Bronchial epithelial cell (primary cell): ENCODE data around the gene CCDC197. TPM values are rescaled to one million over a fixed set of nuclear protein-coding genes. Genes with fewer than 3 reads are reported as not detected.
A peak's percentile ranks its signal among the peaks of the same experiment; 100 is the strongest.

ENCODE experiments used
- DNase-seq: peaks from one replicate; pipeline ENCODE4 v3.0.0-alpha.2; 2010; ENCODE audit warnings: low read depth
- FAIRE-seq: peaks from 2 replicates; lab custom pipeline; 2011; peaks lifted over from hg19 to GRCh38; lab: Jason Lieb, UNC
- H3K27me3 ChIP-seq: 2 replicates; pipeline ENCODE4 v1.5.1; 2011; ENCODE audit warnings: low read length; ENCODE audit not compliant: control insufficient read depth, insufficient read depth
- H3K36me3 ChIP-seq: 2 replicates; pipeline ENCODE4 v1.5.1; 2011; ENCODE audit warnings: low read length; ENCODE audit not compliant: control insufficient read depth, insufficient read depth
- H3K4me3 ChIP-seq: 2 replicates; pipeline ENCODE4 v1.5.1; 2011; ENCODE audit warnings: mild to moderate bottlenecking, low read depth, low read length, control low read depth
- total RNA-seq: library from RNA; depleted of rRNA; stranded (reverse); fragments of >200 nt; gene quantifications from 2 replicates; pipeline ENCODE4 v1.2.1, GENCODE V29; 2014
- TF ChIP-seq, protein P1 (sequence below): IDR thresholded peaks from 2 replicates; pipeline ENCODE4 v1.5.1; 2011; ENCODE audit warnings: mild to moderate bottlenecking, moderate library complexity, low read length, control low read depth, inconsistent platforms; ENCODE audit not compliant: insufficient read depth, severe bottlenecking

CCDC197 gene
- total RNA-seq, 1 donor from 2014 or later: not detected

DNA sequence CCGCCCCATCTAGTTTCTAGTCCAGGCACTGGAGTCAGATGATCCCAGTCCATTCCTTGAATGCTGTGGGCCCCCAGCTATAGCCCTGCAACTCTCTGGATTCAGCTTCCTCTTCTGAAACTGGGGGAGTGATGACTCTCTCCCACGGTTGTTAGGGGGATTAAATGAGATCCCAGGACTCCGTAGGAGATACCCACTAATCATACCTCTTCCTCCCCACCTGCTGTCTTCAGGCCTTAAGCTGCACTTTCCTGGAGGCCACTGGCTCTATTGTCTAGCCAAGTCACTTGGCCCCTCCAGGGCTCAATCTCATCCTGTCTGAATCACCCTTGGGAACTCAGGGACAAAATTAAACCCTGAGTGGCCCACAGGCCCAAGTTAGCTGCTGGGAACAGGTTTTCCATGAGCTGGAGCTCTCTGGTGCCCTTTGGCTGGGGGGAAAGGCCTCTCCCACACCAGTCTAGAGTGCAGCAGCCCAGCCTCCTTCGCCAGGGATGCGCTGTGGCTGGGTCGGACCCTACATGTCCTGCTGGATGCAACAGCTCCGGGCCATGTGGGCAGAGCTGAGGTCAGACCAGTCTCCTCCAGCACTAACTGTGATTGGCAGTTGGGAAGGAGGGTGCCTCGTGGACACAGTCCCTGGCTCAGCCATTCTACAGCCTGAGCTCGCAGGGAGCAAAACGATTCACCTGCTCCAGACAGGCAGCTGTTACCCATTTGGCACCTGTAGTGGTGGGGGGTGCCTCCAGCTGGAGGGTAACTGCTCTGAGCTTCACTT lies 14.7 kb upstream of the CCDC197 start:
- H3K36me3 ChIP-seq: no peaks in the 10 kb centered on the region
- no peaks in the 10 kb centered on the region for H3K27me3 ChIP-seq
- TF ChIP-seq, protein P1, sequence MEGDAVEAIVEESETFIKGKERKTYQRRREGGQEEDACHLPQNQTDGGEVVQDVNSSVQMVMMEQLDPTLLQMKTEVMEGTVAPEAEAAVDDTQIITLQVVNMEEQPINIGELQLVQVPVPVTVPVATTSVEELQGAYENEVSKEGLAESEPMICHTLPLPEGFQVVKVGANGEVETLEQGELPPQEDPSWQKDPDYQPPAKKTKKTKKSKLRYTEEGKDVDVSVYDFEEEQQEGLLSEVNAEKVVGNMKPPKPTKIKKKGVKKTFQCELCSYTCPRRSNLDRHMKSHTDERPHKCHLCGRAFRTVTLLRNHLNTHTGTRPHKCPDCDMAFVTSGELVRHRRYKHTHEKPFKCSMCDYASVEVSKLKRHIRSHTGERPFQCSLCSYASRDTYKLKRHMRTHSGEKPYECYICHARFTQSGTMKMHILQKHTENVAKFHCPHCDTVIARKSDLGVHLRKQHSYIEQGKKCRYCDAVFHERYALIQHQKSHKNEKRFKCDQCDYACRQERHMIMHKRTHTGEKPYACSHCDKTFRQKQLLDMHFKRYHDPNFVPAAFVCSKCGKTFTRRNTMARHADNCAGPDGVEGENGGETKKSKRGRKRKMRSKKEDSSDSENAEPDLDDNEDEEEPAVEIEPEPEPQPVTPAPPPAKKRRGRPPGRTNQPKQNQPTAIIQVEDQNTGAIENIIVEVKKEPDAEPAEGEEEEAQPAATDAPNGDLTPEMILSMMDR: no peak
- no peak for FAIRE-seq
- DNase-seq: no peak
- no peak overlapping the region for H3K4me3 ChIP-seq

DNA sequence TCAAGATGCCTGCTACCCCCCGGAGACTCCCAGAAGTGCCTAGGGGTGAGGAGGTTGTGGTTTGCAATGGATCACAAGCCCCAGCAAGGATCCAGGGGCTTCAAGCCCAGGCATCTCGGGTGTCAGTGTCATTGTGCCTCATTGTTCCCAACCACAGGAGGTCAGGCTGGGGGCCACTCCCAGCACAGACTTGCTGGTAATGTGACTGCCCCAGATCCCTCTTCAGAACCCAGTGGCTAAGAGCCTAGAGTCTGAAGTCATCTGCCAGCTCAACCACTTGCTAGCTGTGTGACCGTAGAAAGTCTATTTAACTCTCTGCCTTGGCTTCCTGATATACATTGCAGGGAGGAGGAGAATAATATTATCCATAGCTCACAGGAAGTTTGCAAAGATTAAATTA lies 13.0 kb upstream of the CCDC197 start:
- Histone ChIP-seq H3K36me3 (no peaks in the 10 kb centered on the region), H3K4me3 (no peak overlapping the region), H3K27me3 (no peaks in the 10 kb centered on the region)
- TF ChIP-seq, protein P1: no peak
- DNase-seq (peak; percentile 31), FAIRE-seq (no peak)

DNA sequence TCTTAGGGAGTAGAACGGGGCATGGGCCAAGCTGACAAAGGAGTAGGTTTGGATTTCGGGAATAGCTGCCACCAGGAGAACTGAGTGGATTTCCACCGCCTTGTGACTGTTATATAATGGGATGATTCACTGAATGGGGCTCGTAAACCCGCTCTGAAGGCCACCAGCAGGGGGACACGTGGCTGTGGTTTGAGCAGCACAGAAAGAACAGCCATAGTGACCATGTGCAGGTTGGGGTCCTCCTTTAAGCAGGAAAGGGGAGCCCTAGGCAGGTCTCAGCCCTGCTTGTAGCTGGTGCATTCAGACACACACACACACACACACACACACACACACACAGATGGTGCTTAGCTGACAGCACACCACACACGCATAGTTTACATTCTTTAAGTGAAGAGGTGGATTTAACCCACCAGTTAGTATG lies 12.1 kb upstream of the CCDC197 start:
- H3K36me3 ChIP-seq: no peaks in the 10 kb centered on the region
- H3K4me3 ChIP-seq: no peak overlapping the region
- DNase-seq (peak; percentile 14), FAIRE-seq (no peak)
- no peaks in the 10 kb centered on the region for H3K27me3 ChIP-seq
- TF ChIP-seq, protein P1: peak; percentile 44

DNA sequence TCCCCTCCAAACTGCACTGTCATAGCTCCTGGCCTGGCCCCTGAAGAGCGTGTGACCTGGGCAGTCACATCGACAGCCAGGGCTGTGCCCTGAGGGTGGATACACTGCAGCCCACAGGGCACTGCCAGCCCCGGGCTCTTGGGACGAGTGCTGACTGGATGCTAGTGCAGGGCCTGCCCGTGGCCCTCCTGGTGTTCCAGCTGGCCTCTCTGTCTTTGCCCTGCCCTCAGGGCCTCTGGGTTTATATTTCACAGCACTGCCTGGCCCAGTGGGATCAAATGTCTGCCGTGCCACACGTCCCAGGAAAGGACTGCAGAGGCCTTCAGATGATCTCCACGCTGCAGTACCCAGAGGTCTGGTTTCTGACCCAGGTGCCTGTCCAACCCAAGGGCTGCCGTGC lies 10.1 kb upstream of the CCDC197 start:
- TF ChIP-seq, protein P1: no peak
- H3K4me3 ChIP-seq: no peak overlapping the region
- H3K27me3 ChIP-seq: no peaks in the 10 kb centered on the region
- FAIRE-seq: no peak
- no peaks in the 10 kb centered on the region for H3K36me3 ChIP-seq
- no peak for DNase-seq

DNA sequence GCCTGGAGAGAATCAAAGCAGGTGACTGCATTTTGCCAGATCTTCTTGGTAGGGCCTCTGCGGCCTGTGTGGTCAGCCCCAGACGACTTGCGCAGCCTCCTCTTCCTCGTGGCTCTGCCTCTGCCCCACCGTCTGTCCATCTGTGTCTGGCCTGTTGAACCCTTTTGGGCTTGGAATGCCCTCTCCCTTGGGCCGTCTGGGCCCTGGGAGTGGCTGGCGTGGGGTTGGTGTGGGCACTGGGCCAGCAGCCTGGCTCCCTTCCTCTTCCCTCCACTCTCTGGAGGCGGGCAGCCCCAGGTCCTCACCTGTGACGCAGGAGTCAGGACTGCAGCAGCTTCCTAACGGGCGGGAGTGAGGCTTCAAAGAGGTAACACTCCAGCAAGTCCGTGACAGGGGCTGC lies 9.7 kb upstream of the CCDC197 start:
- no peaks in the 10 kb centered on the region for H3K36me3 ChIP-seq
- H3K4me3 ChIP-seq: no peak overlapping the region
- FAIRE-seq (no peak), DNase-seq (peak; percentile 18)
- TF ChIP-seq, protein P1: no peak
- H3K27me3 ChIP-seq: no peaks in the 10 kb centered on the region
